ENCODE data around the gene ATP6AP1.

Gene ATP6AP1

GRCh38 chrX:154473683-154474082, 45.2 kb downstream of the ATP6AP1 start:
- no peak for DNase-seq

DNA sequence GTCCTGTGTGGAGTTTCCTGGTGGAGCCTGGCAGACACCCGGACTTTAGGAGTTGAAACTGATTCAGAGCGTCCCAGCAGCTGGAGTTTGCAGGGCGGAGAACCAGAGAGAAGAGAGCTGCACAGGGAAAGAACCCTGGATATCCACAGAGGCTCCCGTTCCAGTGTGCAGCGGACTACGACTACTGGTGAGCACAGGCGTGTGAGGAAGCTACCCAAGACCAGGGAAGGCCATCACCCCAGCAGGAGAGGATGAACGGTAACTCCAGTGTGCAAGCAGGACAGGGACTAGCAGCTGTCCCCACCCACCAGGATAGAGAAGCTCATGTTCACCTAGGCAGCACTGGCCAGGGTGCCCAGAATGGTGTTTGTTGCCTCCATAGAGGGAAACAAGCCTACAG, 48.3 kb downstream of the ATP6AP1 start:
- no peak for DNase-seq

GRCh38 chrX:154477891-154478477, 49.5 kb downstream of the ATP6AP1 start:
- no peak for DNase-seq

- peak; percentile 50 for DNase-seq
Measured at GRCh38 chrX:154478728-154479622, 50.5 kb downstream of the ATP6AP1 start, which contains the start of gene LAGE3. Gene LAGE3, minus strand, starts transcription at chrX:154479281. Its CDS starts 366 bp downstream, at chrX:154478915.

GRCh38 chrX:154481195-154481594, 52.7 kb downstream of the ATP6AP1 start:
- DNase-seq = no peak

DNA sequence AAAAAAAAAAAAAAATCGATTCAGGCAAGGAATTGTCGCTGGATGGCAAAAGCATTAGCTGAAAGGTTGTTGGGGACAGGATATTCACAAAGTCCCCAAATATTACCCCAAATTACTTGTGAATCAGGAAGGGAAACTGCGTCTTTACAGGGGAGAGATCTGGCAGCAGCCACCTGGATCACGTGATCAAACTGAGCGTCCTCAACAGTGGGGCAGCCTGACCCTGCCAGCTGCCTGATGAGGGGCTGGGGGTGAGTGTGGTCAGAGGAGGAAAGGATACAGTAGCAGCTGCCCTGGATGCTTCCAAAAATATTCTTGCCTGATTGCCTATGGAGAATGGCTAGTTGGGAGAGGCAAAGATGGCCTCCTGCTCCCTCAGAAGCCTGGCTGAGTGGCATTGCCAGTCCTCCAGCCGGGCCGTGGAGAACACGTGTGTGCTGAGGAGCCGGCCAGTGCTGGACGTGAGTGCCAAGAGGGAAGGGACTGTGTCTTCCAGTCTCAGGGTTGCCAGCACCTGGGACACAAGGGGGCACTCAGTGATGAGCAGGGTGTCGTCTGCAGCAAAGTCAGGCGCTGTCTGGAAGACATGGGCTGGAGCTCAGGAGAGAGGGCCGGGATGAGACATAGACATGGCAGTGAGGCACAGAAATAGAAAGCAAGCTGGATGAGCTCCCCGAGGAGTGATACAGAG, 53.6 kb downstream of the ATP6AP1 start:
- DNase-seq = no peak

DNA sequence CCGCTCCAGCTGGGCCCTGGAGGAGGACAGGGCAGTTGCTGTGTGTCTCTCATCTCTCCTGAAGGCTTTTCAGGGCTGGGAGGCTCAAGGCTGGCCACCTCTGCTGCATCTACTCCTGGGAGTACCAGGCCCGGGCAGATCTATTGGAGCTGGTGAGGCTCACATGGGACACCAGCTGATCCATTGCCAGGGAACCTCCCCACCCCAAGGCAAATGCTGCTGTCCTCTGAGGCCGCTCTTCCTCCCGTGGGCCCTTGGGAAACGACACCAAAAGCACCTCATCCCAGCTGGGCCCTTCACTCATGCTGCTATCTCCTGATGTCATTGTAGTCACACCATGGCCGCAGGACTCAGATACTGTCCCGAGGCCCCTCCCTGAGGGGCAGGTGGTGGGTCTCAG, 54.3 kb downstream of the ATP6AP1 start:
- no peak for DNase-seq

DNA sequence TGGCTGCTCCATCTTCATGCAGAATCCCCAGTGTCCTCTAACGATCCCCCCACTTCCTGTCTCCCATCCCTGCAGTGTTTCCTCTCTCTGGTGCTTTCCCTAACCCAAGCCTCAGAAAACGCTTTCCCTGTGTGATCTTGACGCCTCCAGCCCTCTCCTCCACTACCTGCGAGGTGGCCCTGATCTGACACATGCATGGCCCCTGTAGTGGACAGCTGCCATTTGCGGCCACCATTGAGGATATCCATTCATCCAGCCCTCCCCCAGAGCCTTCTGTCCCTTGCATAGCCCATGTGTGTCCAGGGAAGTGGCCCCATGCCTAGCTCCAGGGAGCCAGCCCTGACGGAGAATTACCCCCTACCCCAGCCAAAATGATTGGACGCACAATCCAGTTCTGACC, 54.8 kb downstream of the ATP6AP1 start:
- no peak for DNase-seq

DNA sequence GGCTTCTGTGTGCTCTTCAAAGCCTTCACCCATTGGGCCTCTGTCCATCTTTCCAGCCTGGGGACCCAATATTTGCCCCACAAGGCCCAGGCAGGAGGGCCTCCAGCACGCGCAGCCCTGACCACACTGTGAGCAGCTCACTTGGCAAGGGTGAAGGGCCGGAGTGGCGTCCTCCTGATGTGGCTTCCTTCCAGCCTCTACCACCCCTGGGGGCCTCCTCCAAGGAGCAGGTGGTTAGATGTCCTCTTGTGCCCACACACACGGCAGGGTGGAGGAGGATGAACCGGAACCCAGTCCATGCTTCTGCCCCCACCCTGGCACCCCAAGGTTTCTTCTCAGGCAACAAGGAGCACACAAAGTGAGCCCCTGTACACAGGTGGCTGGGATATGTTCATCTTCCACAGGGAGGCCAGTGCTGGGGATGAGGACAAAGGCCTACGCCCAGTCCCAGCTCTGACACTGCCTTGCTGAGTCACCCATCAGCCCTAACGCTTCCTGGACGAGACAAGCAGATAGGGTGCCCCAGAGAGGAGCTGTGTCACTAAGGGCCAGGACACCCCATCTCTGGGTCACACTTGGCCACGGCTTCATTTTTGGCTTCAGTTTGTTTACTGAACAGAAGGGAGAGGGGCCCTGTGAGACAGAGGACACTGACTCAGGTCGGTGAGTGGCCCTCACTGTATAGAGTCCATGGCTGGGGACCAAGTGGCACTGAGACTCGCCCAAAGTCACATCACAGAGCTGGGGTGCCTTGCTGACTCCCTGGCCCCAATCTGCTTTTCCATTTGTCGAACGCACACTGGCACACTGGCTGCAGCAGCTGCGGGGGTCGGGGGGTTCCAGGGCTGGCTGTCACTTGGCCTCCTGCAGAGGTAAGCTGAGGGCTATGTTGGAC, 56.0 kb downstream of the ATP6AP1 start:
- no peak for DNase-seq

GRCh38 chrX:154485150-154486051, 56.9 kb downstream of the ATP6AP1 start:
- DNase-seq = no peak

- no peak for DNase-seq
Measured at GRCh38 chrX:154486052-154486395, 57.5 kb downstream of the ATP6AP1 start.
